Globus pallidus (tissue), 1 donor: Measurements from ENCODE around the gene NXF3.
A peak's percentile ranks its signal among the peaks of the same experiment; 100 is the strongest.
"Not testable (repeated sequence)": the region's sequence is repeated elsewhere in the genome, so short reads cannot be mapped to it uniquely, and the experiment has no call there.

Experiments used
- DNase-seq: peaks from one replicate; pipeline ENCODE4 v3.0.0-alpha.2; 2015; ENCODE audit warnings: low spot score

NXF3 gene, protein sequence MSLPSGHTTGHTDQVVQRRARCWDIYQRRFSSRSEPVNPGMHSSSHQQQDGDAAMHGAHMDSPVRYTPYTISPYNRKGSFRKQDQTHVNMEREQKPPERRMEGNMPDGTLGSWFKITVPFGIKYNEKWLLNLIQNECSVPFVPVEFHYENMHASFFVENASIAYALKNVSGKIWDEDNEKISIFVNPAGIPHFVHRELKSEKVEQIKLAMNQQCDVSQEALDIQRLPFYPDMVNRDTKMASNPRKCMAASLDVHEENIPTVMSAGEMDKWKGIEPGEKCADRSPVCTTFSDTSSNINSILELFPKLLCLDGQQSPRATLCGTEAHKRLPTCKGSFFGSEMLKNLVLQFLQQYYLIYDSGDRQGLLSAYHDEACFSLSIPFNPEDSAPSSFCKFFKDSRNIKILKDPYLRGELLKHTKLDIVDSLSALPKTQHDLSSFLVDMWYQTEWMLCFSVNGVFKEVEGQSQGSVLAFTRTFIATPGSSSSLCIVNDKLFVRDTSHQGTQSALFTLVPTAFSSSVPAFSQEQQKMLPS

DNA sequence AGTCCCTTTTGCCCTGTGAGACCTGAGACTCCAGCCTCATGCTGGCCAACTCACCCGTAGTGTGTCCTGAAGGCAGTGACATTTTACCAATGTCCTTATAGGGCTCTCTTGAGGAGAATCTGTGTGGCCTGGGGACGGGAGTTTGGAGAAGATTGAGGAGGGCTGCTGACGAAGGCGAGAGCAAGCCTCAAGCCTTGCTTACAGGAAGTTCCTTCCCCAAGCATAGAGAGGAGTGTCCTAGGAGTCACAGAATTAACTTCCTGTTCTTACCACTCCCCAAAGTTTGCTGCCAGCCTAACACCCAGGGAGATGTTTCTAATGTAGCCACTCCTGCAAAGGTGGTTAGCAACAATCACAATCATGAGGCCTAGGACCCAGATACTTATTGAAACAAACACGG, at the start of gene NXF3:
Gene NXF3 (minus strand): TSS at position 202 of the 400 bp plus-strand sequence. CDS start 120 bp downstream, at position 82.
- no peak for DNase-seq

DNA sequence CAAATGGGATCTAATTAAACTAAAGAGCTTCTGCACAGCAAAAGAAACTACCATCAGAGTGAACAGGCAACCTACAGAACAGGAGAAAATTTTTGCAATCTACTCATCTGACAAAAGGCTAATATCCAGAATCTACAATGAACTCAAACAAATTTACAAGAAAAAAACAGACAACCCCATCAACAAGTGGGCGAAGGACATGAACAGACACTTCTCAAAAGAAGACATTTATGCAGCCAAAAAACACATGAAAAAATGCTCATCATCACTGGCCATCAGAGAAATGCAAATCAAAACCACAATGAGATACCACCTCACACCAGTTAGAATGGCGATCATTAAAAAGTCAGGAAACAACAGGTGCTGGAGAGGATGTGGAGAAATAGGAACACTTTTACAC, 43.6 kb upstream of the NXF3 start:
- not testable (repeated sequence) for DNase-seq

DNA sequence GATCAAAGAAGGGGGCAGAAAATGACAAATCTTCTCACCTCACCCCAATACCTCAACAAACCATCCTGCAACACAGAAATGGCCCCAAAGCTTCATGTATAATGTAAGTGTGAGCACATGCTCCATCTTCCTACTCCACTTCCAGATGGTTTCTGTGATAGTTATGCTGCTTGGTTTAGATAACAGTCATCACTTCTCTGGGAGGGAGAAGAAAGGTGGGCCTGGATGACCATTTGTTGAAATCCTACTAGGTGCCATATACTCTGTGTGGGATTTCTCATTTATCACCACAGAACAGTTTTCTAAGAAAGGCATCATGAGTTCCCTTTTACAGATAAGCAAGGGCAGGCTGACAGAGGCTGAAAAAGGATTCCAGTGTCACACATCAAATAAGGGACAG, 31.3 kb upstream of the NXF3 start:
- no peak for DNase-seq

DNA sequence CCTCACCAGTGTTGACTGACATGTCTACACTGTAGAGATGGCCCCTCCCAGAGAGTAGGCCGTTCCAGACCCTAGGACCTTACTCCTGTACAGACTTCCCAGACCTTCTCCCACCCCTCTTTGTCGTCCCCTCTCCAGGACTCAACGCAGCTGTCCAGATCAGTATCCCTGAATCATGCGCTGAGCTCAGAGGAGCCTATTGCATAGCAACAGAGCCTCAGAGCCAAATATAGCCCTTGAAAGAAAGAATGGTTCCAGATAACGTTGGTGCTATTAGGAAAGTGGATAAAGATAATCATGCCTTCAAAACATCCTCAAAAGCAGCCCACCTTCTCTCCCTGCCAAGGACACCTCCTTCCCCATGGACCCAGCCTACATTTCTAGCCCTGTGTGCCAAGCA, 27.8 kb upstream of the NXF3 start:
- DNase-seq: no peak

DNA sequence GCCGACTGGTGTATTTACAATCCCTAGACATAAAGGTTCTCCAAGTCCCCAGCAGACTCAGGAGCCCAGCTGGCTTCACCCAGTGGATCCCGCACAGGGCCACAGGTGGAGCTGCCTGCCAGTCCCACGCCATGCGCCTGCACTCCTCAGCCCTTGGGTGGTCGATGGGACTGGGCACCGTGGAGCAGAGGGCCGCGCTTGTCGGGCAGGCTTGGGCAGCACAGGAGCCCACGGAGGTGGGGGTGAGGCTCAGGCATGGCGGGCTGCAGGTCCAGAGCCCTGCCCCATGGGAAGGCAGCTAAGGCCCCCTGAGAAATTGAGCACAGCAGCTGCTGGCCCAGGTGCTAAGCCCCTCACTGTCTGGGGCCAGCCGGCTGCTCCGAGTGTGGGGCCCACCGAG, 24.0 kb upstream of the NXF3 start:
- DNase-seq: not testable (repeated sequence)

DNA sequence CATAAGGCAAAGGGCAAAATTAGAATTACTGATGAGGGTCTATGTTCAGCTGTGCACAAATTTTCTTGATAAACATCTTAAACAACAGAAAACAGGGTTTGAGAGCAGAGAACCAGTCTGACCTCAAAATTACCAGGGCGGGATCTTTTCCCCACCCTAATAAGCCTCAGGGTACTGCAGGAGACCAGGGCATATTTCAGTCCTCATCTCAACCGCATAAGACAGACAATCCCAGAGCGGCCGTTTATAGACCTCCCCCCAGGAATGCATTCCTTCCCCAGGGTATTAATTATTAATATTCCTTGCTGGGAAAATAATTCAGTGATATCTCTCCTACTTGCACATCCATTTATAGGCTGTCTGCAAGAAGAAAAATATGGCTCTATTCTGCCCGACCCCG, 16.6 kb upstream of the NXF3 start:
- not testable (repeated sequence) for DNase-seq

DNA sequence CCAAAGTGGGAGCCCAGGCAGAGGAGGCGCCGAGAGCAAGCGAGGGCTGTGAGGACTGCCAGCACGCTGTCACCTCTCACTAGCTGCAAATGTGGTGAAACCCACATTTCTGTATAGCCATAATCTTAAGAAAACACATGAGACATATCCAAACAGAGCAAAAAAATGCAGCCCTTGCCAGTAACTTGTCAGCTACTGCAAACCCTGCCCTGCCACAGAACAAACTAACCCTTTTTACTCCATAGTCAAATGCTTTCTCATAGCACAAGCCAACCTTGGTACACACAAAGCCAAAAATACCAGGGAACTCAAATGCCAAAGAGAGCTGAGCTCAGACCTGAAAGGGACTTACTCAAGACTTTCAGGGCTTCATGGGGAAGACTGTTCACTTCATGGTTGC, 14.9 kb upstream of the NXF3 start:
- no peak for DNase-seq

DNA sequence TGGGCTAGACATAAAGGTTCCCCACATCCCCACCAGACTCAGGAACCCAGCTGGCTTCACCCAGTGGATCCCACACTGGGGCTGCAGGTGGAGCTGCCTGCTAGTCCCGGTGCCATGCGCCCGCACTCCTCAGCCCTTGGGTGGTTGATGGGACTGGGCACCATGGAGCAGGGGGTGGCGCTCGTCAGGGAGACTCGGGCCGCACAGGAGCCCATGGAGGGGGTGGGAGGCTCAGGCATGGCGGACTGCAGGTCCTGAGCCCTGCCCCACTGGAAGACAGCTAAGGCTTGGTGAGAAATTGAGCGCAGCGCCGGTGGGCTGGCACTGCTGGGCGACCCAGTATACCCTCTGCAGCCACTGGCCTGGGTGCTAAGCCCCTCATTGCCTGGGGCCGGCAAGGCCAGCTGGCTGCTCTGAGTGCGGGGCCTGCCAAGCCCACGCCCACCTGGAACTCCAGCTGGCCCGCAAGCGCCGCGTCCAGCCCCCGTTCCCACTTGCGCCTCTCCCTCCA, 14.3 kb upstream of the NXF3 start:
- not testable (repeated sequence) for DNase-seq

DNA sequence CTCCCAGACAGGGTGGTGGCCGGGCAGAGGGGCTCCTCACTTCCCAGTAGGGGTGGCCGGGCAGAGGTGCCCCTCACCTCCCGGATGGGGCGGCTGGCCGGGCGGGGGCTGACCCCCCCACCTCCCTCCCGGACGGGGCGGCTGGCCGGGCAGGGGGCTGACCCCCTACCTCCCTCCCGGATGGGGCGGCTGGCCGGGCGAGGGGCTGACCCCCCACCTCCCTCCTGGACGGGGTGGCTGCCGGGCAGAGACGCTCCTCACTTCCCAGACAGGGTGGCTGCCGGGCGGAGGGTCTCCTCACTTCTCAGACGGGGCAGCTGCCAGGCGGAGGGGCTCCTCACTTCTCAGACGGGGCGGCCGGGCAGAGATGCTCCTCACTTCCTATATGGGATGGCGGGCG, 11.4 kb upstream of the NXF3 start:
- not testable (repeated sequence) for DNase-seq

DNA sequence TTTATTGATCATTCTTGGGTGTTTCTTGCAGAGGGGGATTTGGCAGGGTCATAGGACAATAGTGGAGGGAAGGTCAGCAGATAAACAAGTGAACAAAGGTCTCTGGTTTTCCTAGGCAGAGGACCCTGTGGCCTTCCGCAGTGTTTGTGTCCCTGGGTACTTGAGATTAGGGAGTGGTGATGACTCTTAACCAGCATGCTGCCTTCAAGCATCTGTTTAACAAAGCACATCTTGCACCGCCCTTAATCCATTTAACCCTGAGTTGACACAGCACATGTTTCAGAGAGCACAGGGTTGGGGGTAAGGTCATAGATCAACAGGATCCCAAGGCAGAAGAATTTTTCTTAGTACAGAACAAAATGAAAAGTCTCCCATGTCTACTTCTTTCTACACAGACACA, 10.9 kb upstream of the NXF3 start:
- DNase-seq: not testable (repeated sequence)

DNA sequence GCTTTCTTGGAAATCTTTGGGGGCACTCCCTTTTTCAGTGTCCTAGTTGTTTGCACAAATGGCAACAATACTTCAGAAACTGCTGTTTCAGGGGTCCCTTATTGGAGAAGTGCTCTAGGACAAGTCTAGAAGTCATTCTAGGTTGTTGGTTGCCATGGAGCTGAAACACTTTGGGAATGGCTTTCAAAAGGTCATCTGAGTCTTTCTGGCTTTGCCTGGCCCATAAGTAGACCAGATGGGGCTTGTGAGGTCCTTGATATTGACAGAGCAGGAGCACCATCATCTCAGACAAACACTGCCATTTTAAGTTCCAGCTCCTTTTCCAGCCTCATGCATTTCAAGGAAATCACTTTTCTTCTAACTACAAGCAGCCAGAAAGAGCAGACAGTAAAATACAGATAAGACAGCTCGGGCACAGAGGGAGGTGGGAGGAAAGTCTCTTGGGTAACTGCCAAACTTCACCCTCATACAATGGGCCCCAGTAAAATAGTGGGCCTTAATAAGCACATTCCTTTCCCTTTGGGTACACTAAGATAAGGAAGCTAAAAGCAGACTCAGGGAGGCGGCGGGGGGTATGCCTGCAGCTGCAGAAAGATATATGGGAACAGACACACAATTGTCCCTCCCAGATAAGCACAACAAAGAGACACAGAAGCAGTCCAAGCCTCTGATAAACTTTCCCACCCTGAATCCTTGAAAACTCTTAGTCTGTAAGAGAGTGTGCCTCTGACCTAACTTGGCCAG, 8.5 kb upstream of the NXF3 start:
- DNase-seq: no peak

DNA sequence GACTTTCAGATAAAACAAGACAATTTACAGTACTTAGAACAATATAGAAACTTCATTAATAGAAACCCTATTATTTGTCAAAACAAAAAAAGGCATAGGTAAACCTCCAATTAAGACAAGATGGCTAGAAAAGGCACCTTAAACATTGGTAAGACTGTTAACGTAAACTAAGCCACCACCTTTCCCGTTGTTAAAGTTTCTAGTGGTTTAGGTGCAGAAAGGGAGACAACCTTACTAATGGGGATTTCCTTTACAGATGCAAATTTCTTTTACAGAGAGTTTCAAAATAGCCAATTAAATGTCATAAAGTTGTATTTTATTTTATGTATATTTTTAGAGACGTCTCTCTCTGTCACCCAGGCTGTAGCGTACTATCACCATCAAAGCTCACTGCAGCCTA, 7.5 kb upstream of the NXF3 start:
- no peak for DNase-seq

DNA sequence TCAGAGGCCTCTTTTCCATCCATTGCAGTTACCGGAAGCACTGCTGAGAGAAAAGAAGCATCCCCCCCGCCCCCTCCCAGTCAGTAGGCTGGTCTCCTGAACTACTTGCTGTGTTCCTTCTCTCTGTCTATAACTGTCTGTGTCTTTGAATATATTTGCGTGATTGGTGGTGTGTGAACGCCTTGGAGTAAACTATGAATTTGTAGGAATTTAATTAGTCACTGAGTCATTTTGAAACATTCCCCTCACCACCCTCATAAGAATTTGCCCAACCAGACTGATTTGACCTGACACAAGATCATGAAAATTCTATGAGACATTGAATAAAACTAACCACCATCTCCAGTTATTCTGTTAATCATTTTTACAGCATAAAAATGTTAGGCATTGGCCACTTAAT, 6.7 kb upstream of the NXF3 start:
- DNase-seq: no peak

DNA sequence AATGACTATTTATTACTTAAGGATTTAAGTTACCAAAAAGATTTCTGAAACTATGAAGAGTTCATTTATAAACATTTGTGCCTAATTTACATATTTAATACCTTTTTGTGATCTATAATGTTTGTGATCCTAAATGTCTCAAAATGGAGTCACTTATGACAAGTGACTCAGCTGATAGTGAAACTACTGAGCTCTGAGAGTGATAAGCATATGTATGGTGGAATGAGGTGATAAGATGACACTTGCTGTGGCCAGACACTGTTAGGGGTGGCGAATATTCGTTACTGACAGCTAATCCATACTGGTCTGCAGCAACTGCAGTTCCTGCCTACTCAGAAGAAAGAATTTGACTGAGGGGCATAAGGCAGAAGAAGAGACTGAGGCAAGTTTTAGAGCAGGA, 5.5 kb upstream of the NXF3 start:
- no peak for DNase-seq

DNA sequence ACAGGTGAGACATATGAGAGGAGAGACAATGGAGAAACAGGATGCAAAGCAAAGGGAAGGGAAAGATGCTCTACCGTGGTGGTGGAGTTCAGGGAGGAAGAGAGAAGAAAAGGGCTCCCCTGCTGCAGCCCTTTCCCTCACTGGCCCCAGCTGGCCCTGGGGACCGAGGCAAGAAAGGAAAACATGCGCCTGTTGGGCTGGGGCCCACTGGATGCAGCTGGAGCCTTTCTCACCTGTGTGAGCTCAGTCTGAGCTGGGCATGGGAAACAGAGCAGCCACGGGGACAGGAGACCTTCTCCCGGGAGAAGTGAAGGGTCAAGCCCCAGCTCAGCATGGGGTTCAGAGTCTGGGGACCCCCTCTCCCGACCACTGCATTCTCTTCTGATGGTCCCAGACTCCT, 11.9 kb downstream of the NXF3 start:
- DNase-seq: no peak

DNA sequence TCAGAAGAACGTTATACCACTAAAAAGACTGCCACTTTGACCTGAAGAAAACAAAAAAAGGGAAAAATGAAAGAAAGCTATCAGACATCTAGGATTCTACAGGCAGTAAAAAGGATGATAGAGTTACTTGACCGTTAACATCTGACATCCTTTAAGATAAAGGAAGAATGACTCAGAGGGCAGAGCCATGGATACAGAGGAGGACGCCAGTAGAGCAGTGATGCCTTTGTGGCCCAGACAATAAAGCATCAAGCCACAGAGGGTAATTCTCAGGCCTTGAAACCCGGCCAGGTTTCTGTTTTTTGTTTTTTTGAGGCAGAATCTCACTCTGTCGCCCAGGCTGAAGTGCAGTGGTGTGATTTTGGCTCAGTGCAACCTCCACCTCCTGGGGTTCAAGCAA, 19.5 kb downstream of the NXF3 start:
- DNase-seq: no peak

DNA sequence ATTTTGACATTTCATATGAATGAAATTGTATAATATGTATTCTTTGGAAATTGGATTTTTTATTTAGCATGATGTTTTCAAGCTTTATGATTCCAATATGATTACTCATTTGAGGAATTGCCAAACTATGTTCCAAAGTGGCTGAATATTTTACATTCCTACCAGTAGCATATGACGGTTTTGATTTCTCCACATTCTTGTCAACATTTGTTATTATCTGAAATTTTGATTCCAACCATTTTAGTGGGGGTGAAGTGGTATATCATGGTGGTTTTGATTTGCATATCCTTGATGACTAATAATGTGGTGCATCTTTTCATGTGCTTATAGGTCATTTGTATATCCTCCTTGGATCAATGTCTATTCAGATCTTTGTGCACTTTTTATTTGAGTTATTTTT, 26.3 kb downstream of the NXF3 start:
- DNase-seq: no peak

DNA sequence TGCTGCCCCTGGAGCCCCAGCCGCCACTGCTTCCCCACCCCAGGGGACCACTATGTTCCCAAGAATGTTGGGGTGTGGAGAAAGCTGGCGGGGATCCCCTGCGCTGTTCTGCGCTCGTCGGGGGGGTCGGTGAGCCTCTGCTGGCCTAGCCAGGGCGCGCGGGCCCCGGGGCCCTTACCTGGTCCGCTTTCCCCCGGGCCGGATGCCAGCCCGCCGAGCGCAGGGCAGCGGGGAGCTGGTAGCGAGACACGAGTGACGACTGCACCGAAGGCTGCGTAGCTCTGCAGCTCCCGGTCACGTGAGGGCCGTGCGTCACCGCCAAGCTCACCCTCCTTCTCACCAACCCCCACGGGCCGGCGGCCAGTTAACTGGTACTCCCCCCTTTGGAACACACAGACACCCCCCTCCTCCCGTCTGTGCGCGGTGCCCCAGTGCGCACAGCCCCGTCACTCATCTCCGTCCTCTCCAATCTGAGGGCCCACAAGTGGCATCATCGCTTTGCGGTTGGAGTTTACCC, 29.0 kb downstream of the NXF3 start, which contains the start of gene BEX1:
Gene BEX1 (minus strand): TSS at position 254 of the 517 bp plus-strand sequence. CDS start 897 bp downstream, outside the sequence.
- DNase-seq: peak; percentile 81

DNA sequence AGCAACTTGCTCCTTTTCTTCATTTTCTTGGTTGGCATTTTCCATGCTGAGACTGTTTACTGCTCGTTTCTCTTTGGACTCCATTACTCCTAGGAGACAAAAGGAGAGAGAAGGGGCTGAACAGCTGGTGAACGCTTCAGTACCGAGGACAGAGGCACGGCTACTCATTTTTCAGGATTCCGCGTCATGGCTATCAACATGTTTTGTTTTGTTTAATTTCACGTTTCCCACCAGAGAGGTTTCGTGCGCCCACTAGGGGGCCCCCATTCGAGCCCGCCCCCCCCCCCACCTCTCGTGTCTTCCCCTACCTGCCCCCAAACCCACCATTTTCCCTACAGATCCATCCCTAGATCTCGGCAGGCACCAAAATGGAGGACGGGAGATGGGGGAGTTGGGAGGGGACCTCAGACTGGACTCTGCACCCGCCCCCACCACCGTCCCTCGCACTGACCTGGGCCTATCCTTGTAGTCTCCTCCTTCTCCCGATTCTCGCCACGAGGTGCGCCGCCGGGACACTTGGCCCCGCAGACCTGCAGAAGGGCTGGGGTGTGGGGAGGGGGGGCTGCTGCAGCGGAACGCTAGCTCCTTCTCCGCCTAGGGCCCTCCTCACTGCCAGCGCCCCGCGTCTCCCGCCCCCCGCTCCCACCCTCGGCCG, 29.6 kb downstream of the NXF3 start:
- DNase-seq: peak; percentile 20

DNA sequence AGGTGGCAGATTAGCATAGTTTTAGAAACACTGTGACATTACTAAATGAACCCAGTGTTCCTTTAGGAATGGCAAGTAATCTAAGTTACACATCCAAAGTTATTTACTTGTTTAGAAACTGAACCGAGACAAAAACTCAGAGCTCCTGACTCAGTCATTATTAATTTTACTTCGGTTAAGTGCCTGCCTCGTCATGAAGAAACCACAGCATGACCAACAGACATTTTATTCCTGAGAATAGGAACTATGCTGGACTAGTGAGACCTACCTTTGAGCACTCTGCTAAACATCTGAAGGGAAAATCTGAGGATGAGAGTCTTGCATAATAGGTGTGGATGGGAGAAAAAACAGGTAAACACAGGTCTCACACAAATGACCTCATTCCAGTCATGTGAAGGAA, 31.5 kb downstream of the NXF3 start:
- no peak for DNase-seq

DNA sequence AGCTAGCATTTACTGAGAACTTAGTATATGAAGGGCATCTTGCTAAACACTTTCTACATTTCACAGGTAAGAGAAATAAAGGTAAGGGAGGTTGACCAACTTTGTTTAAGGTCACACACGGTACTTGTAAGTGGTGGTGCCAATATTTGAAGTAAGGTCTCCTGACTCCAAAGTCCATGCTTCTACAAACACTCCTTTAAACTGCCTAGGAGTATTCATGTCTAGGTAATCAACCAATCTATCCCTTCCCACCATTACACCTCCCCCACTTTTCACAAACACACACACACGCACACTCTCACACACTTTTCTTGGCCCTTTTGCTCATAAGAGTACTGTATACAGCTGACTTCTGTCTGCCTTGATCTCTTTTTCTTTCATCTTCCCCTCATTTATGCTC, 36.0 kb downstream of the NXF3 start:
- DNase-seq: no peak

DNA sequence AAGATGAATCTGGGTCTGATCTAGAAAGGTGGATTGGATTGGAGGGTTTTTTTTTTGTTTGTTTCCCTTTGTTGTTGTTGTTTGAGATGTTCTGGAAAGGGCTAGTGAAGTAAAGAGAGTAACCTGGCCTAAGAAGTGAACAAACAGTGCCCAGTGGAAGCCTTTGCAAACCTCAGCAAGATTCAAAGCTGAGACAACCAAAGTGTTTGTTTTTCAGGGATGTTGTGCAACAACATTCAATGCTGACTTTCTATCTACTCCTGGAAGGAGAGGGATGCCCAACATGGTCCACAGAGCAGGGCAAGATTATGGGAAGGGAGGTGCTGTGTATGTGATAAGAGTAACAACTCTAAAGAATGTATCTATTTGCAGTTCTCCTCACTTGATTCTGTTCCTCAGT, 40.3 kb downstream of the NXF3 start:
- no peak for DNase-seq
